OCI-LY1 (cell line): ENCODE measurements around the gene HDAC9.

Experiments used
- H2AFZ ChIP-seq: fragments of 200-600 bp; sonication (generic), shearing (Covaris generic); 2 replicates; pipeline ENCODE4 v1.6.0; 2014; ENCODE audit warnings: antibody characterized with exemption, mild to moderate bottlenecking, low read length
- H3F3A ChIP-seq: fragments of 200-600 bp; sonication (generic), shearing (Covaris generic); 2 replicates; pipeline ENCODE4 v1.6.0; 2014; ENCODE audit warnings: mild to moderate bottlenecking, antibody characterized with exemption, low read length, moderate library complexity; ENCODE audit not compliant: insufficient read depth
- H3K27ac ChIP-seq: fragments of 200-600 bp; sonication (generic); 2 replicates; pipeline ENCODE4 v1.5.1; 2014; ENCODE audit warnings: low read length, mixed run types, mild to moderate bottlenecking, low read depth; ENCODE audit not compliant: poor library complexity, severe bottlenecking
- H3K27me3 ChIP-seq: fragments of 200-600 bp; sonication (generic); 2 replicates; pipeline ENCODE4 v1.6.0; 2014; ENCODE audit warnings: antibody characterized with exemption, mild to moderate bottlenecking, low read length, moderate library complexity; ENCODE audit not compliant: insufficient read depth
- H3K36me3 ChIP-seq: fragments of 200-600 bp; sonication (generic); 2 replicates; pipeline ENCODE4 v1.6.1; 2014; ENCODE audit warnings: mild to moderate bottlenecking, antibody characterized with exemption, low read length, moderate library complexity, mixed read lengths; ENCODE audit not compliant: insufficient read depth
- H3K4me1 ChIP-seq: fragments of 200-600 bp; sonication (generic); 2 replicates; pipeline ENCODE4 v1.5.1; 2014; ENCODE audit warnings: mild to moderate bottlenecking, low read length, moderate library complexity; ENCODE audit not compliant: insufficient read depth, severe bottlenecking
- H3K4me2 ChIP-seq: fragments of 200-600 bp; sonication (generic), shearing (Covaris generic); 2 replicates; pipeline ENCODE4 v1.6.1; 2014; ENCODE audit warnings: low read length
- H3K4me3 ChIP-seq: fragments of 200-600 bp; sonication (generic); 2 replicates; pipeline ENCODE4 v1.5.1; 2014; ENCODE audit warnings: low read length, low read depth, mild to moderate bottlenecking, mixed read lengths; ENCODE audit not compliant: poor library complexity, severe bottlenecking
- H3K79me2 ChIP-seq: fragments of 200-600 bp; shearing (Covaris generic); 2 replicates; pipeline ENCODE4 v1.6.1; 2016; ENCODE audit warnings: mixed run types, low read length, mixed read lengths; ENCODE audit not compliant: insufficient read depth
- H3K9ac ChIP-seq: fragments of 200-600 bp; sonication (generic), shearing (Covaris generic); 2 replicates; pipeline ENCODE4 v1.6.1; 2014; ENCODE audit warnings: mild to moderate bottlenecking, low read length, mixed read lengths
- H3K9me2 ChIP-seq: fragments of 200-600 bp; sonication (generic), shearing (Covaris generic); 2 replicates; pipeline ENCODE4 v1.6.1; 2014; ENCODE audit warnings: low read depth, mild to moderate bottlenecking, low read length, mixed read lengths
- H3K9me3 ChIP-seq: fragments of 200-600 bp; shearing (Covaris generic); 2 replicates; pipeline ENCODE4 v1.6.1; 2014; ENCODE audit warnings: low read length, mixed read lengths
- H4K20me1 ChIP-seq: fragments of 200-600 bp; sonication (generic), shearing (Covaris generic); 2 replicates; pipeline ENCODE4 v1.6.0; 2016; ENCODE audit warnings: mild to moderate bottlenecking, low read length; ENCODE audit not compliant: insufficient read depth
- CTCF ChIP-seq: fragments of 200-600 bp; sonication (generic), shearing (Covaris generic); IDR thresholded peaks from 2 replicates; pipeline ENCODE4 v1.5.1; 2017; ENCODE audit warnings: mild to moderate bottlenecking, antibody characterized with exemption, low read length, moderate library complexity, mixed read lengths
- EZH2 ChIP-seq: fragments of 200-600 bp; sonication (generic), shearing (Covaris generic); IDR thresholded peaks from 2 replicates; pipeline ENCODE4 v1.8.0; 2017; ENCODE audit warnings: borderline replicate concordance, mixed run types, mild to moderate bottlenecking, antibody characterized with exemption, low read length, moderate library complexity, mixed read lengths

HDAC9 gene

DNA sequence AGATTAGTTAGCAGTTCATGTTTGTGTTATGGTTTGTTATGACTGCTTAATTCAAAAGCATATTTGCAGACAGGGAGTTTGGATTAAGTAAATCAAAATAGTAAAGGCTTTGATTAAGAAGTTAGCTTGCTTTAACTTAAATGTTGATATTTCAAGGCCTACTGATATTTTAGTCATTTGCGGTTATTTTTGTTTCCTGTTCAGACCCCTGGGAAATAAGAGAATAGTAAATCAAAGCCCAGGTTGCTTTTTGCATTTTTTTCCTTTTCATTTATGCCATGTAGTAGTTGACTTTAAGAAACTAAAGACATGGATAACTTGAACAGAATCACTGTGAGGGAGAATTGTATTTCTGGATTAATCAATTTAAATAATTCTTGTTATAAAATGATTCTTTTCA lies 77.3 kb downstream of the HDAC9 start:
- no peak overlapping the region for H2AFZ ChIP-seq
- no peaks in the 10 kb centered on the region for H3K9me2 ChIP-seq
- H3K36me3 ChIP-seq, result peaks cover 6% of the 10 kb centered on the region; the same call in 1 of the 2 replicates
- H3K9ac ChIP-seq, result peak overlapping the region; percentile 35
- peaks cover 78% of the 10 kb centered on the region for H3K4me1 ChIP-seq
- H3K4me3 ChIP-seq, result peak overlapping the region; percentile 26
- peak overlapping the region; percentile 66 for H3K4me2 ChIP-seq
- peaks cover 3% of the 10 kb centered on the region; the same call in 1 of the 2 replicates for H3K79me2 ChIP-seq
- H3K27me3 ChIP-seq, result no peaks in the 10 kb centered on the region
- peak overlapping the region; percentile 77 for H3K27ac ChIP-seq
- H4K20me1 ChIP-seq, result no peaks in the 10 kb centered on the region
- TF ChIP-seq EZH2 (no peak), CTCF (no peak)
- H3K9me3 ChIP-seq, result no peaks in the 10 kb centered on the region
- no peaks in the 10 kb centered on the region for H3F3A ChIP-seq

GRCh38 chr7:18573410-18574234 lies 78.1 kb downstream of the HDAC9 start:
- Histone ChIP-seq H3K9me3 (no peaks in the 10 kb centered on the region), H3F3A (no peaks in the 10 kb centered on the region), H4K20me1 (no peaks in the 10 kb centered on the region), H3K4me2 (peak overlapping the region; percentile 66), H3K4me3 (peak overlapping the region; percentile 26), H3K27me3 (no peaks in the 10 kb centered on the region), H3K27ac (peak overlapping the region; percentile 77), H3K9ac (peak overlapping the region; percentile 35; the same call in 1 of the 2 replicates), H3K4me1 (peaks cover 78% of the 10 kb centered on the region), H3K79me2 (0 out of 2 replicates have a peak, but pooled peaks cover 3% of the 10 kb centered on the region), H3K9me2 (no peaks in the 10 kb centered on the region), H3K36me3 (peaks cover 6% of the 10 kb centered on the region; the same call in 1 of the 2 replicates), H2AFZ (no peak overlapping the region)
- no peak for TF ChIP-seq CTCF
- TF ChIP-seq EZH2, result no peak

DNA sequence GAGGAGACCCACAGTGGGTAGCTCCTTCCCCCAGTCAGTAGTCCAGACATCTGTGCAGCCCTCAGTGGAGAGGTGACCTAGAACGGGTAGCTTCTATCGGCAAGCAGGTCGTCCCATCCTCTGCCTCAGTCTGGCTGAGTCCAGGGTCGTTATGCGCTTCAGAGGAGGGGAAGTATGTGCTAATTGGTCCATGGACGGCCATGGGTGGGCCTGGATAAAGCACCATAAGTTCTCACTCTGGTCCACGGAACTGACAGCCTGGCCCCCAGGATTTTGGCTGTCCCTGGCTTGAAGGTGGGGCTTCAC lies 78.6 kb downstream of the HDAC9 start:
- H3K4me1 ChIP-seq, result peaks cover 78% of the 10 kb centered on the region
- no peak overlapping the region for H3K4me2 ChIP-seq
- H3K27ac ChIP-seq, result peak overlapping the region; percentile 77
- H3K79me2 ChIP-seq, result 0 out of 2 replicates have a peak, but pooled peaks cover 3% of the 10 kb centered on the region
- no peaks in the 10 kb centered on the region for H3F3A ChIP-seq
- H3K9ac ChIP-seq, result no peak overlapping the region
- H3K9me3 ChIP-seq, result no peaks in the 10 kb centered on the region
- H3K27me3 ChIP-seq, result no peaks in the 10 kb centered on the region
- H3K4me3 ChIP-seq, result no peak overlapping the region
- no peaks in the 10 kb centered on the region for H3K9me2 ChIP-seq
- no peak overlapping the region for H2AFZ ChIP-seq
- H3K36me3 ChIP-seq, result peaks cover 6% of the 10 kb centered on the region; the same call in 1 of the 2 replicates
- TF ChIP-seq CTCF, result no peak
- TF ChIP-seq EZH2, result no peak
- H4K20me1 ChIP-seq, result no peaks in the 10 kb centered on the region
